Activated naive CD8-positive, alpha-beta T cell treated with anti-CD3 and anti-CD28 coated beads, Interleukin-2, amount 10 ng/mL, durations not matched to agents 7 days and 5 days (primary cell): ENCODE data around the gene HJURP. TPM values are rescaled to one million over a fixed set of nuclear protein-coding genes. Genes with fewer than 3 reads are reported as not detected.

Experiments used
- ATAC-seq: fragments of 150-1000 bp; cut with Tn5 transposase; one replicate; pipeline ENCODE4 v1.10.0; 2021; ENCODE audit warnings: low read depth, moderate library complexity
- POLR2A ChIA-PET: fragments of 350-600 bp; sonication (Branson Sonifier 250); formaldehyde crosslinking; loops from one replicate; lab custom pipeline; 2021; ENCODE audit warnings: antibody characterized with exemption; lab: Charles Lee
- DNase-seq: peaks from one replicate; pipeline ENCODE4 v3.0.0; 2021
- H3K27ac Mint-ChIP-seq: one replicate; pipeline ENCODE4 v1.8.0; 2022; ENCODE audit warnings: mild to moderate bottlenecking, mixed read lengths
- H3K27me3 Mint-ChIP-seq: one replicate; pipeline ENCODE4 v1.8.0; 2022; ENCODE audit warnings: mild to moderate bottlenecking, moderate library complexity, mixed read lengths
- H3K36me3 Mint-ChIP-seq: one replicate; pipeline ENCODE4 v1.8.0; 2021; ENCODE audit warnings: mild to moderate bottlenecking, mixed read lengths
- H3K4me1 Mint-ChIP-seq: one replicate; pipeline ENCODE4 v1.8.0; 2021; ENCODE audit warnings: mixed read lengths
- H3K4me3 Mint-ChIP-seq: one replicate; pipeline ENCODE4 v1.8.0; 2022; ENCODE audit warnings: mild to moderate bottlenecking, moderate library complexity, mixed read lengths
- H3K9me3 Mint-ChIP-seq: one replicate; pipeline ENCODE4 v1.8.0; 2021; ENCODE audit warnings: mixed read lengths
- total RNA-seq, 2 experiments: library from RNA; stranded (reverse); gene quantifications; one replicate each; pipeline ENCODE4 v1.2.3, GENCODE V29; 2021

Gene HJURP
- total RNA-seq, 2 experiments from 2014 or later, result 100 to 109 TPM

DNA sequence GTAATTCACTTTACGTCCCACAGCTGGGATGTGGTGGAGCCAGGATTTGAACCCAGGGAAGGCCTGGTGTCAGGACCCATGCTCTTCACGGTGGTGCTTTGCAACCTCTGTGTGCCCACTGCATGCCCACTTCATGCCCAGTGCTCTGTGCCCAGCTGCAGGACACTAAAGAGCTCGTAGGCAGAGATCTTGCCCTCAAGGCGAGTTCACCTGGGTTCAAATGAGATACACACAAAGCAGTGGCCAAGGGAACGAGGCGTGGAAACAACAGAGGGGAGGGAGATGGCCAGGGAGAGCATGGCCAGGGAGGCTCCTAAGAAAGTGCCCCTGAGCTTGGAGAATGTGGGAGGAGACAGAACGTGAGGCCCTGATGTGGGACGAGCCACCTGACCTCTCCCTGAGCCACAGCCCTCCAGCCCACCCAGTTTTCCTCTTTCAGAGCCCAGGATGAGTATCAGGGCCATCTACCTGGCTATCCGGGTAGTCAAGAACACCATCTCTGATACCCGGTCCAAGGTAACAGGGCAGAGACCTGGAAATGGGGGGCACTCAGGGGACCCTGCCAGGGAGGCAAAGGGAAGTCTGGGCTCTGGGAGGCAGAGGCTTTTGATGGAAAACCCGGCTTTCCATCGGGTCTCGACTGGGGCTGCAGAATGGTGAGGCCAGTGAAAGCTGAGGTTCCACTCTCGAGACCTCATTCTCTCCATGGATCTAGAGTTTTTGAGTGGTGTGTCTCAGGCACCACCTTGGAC, 55.8 kb downstream of the HJURP start:
- ATAC-seq (no peak), DNase-seq (no peak)
- Mint-ChIP-seq H3K9me3 (no peaks in the 10 kb centered on the region), H3K27me3 (peaks cover 12% of the 10 kb centered on the region), H3K4me3 (no peak overlapping the region), H3K36me3 (no peaks in the 10 kb centered on the region), H3K27ac (no peak overlapping the region), H3K4me1 (peaks cover 7% of the 10 kb centered on the region)
- POLR2A ChIA-PET, result no interaction called here

DNA sequence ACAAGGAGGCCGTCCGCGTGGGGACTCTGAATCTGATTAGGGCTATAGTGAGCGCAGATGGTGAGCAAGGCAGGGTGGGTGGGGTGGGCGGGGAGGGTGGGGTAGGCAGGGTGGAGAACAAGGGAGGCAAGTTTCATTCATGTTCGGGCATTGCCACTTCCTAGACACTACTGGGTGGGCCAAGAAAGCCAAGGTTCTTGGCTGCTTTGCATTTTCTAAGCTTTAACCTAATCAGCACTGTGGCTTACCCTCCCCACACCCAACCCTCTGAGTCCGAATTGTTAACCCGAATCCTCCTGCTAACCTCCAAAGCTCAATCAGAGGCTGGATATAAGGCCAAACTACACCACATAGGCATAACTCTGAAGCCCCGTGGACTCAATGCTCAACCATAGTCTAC, 58.1 kb downstream of the HJURP start:
- H3K27ac Mint-ChIP-seq, result no peak overlapping the region

DNA sequence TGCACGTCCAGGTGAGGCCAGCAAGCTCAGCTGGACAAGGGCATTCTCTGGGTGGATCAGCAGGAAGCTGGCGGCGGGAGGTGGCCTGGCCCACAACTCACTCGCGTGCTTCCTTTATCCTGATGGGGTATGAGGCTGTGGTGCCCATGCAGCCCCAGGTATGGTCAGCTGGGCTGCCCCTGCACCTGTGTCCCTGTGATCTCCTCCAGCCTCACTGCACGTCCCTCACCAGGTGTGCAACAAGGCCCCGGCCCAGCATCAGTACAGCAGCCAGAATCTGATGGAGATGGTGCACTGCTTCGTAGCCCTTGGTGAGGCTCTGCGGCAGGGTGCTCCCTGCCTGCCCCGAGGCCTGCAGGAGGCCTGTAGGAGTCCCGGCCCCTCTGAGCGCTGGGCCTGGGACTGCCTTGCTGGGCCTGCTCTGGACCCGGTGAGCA, 58.6 kb downstream of the HJURP start:
- POLR2A ChIA-PET, result no interaction called here
- no peak for DNase-seq

More for the DNA sequence above, 58.1 kb downstream of the HJURP start:
- no peaks in the 10 kb centered on the region for H3K36me3 Mint-ChIP-seq
- ATAC-seq, result no peak
- no peak for DNase-seq
- peaks cover 9% of the 10 kb centered on the region for H3K27me3 Mint-ChIP-seq
- H3K9me3 Mint-ChIP-seq, result no peaks in the 10 kb centered on the region
- H3K4me3 Mint-ChIP-seq, result no peak overlapping the region
- H3K4me1 Mint-ChIP-seq, result peaks cover 6% of the 10 kb centered on the region
- POLR2A ChIA-PET, result no interaction called here

DNA sequence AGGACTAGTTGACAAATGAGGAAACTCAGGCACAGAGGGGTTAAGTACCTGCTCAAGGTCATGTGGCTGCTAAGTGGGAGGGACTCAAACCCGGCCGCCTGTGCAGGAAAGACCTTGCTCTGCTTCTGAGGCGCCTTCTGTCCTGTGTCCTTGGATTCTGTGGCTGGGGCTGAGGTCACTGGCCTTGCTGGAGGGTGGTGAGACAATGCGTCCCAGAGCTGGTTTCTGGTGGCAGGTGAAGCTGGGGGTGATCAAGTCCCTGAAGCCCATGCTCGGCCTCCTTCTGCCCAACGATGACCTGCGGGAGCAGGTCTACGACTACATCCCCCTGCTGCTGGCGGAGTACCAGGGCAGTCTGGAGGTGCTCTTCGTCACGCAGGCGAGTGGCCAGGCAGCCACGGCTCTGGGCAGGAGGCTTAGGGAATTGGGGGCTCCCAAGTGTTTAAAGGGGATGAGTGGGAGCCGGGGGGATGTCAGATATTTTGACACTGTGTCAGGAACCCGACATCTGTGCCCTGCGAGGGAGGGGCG, 60.1 kb downstream of the HJURP start:
- Mint-ChIP-seq H3K4me1 (no peaks in the 10 kb centered on the region), H3K36me3 (no peaks in the 10 kb centered on the region), H3K9me3 (no peaks in the 10 kb centered on the region), H3K27me3 (peaks cover 9% of the 10 kb centered on the region), H3K27ac (no peak overlapping the region), H3K4me3 (no peak overlapping the region)
- DNase-seq (no peak), ATAC-seq (no peak)
- POLR2A ChIA-PET, result no interaction called here

More for the DNA sequence above, 58.6 kb downstream of the HJURP start:
- no peaks in the 10 kb centered on the region for H3K36me3 Mint-ChIP-seq
- H3K4me3 Mint-ChIP-seq, result no peak overlapping the region
- no peaks in the 10 kb centered on the region for H3K9me3 Mint-ChIP-seq
- H3K27ac Mint-ChIP-seq, result no peak overlapping the region
- peaks cover 9% of the 10 kb centered on the region for H3K27me3 Mint-ChIP-seq
- H3K4me1 Mint-ChIP-seq, result peaks cover 4% of the 10 kb centered on the region
- no peak for ATAC-seq

DNA sequence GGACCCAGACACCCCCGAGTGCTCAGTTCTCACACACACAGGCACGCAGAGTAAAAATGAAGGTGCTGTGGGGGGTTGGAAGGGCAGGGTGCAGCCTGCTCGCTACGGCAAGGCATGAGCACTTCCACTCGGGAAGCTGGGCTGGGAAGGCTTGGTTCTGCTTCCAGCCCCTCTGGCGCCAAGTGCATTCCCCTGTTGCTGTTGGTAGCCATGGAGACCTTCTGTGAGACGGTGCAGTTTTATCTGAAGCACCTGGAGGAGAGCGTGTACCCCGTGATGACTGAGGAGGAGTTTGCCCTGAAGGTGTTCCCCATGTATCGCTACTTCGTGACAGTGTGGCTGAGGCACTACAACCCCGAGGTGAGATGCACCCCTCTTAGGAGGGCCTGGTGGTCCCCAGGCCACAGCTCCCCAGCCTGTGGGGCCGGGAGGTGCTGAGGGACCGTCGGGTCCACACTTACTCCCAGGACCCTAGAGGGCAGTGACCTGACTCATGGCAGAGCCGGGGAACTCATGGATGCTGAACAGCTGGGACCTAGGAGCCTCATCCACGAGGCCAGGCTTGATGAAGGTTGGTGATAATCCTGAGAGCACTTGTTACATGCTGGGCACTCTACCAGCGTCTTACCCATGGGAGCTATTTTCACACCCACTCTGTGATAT, 60.7 kb downstream of the HJURP start:
- POLR2A ChIA-PET, result no interaction called here
- H3K4me1 Mint-ChIP-seq, result no peaks in the 10 kb centered on the region
- DNase-seq (no peak), ATAC-seq (no peak)
- no peak overlapping the region for H3K4me3 Mint-ChIP-seq
- H3K9me3 Mint-ChIP-seq, result no peaks in the 10 kb centered on the region
- H3K27me3 Mint-ChIP-seq, result peaks cover 7% of the 10 kb centered on the region
- H3K36me3 Mint-ChIP-seq, result no peaks in the 10 kb centered on the region
- no peak overlapping the region for H3K27ac Mint-ChIP-seq

DNA sequence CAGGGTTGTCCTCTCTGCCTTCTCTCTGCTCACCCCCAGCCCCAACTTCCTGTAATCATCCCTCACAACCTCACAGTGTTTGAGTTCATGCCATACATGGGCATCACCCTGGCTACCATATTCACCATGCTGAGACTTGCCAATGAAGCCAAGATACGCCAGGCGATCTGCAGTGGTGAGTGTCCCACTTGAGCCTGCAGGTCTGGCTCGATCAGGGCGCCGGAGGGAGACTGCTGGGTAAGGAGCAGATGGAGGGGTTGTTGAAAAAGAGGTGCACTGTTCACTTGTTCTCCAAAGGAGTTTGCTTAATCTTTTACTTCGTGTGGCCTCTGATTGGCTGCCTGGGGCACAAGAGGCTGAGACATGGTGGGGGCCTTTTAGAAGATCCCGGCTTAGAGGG, 61.6 kb downstream of the HJURP start:
- POLR2A ChIA-PET, result no interaction called here
- no peaks in the 10 kb centered on the region for H3K36me3 Mint-ChIP-seq
- no peaks in the 10 kb centered on the region for H3K9me3 Mint-ChIP-seq
- H3K4me1 Mint-ChIP-seq, result no peaks in the 10 kb centered on the region
- no peak overlapping the region for H3K4me3 Mint-ChIP-seq
- H3K27me3 Mint-ChIP-seq, result peaks cover 2% of the 10 kb centered on the region
- no peak for ATAC-seq
- DNase-seq, result no peak
- no peak overlapping the region for H3K27ac Mint-ChIP-seq

DNA sequence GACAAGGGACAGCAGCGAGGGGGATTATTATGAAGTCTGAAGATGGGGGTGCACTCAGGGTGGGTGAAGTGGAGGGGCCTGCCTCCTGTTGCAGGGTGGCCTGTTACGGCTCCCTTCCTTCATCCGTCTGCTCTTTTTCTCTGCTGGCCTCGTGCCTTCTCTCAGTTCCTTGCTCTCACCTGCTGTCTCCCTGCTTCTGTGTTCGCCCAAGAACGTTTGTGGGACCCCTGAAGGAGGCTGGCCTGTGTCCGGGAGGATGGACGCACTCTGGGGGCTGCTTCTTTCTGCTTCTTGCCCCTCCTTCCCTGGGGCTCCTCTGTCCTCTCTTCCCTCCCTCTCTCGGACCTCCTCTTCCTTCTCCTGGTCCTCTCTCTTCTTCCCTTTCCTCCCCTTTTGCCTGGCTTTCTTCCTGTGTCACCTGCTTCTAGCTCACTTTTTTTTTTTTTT, 62.4 kb downstream of the HJURP start:
- POLR2A ChIA-PET, result no interaction called here
- no peaks in the 10 kb centered on the region for H3K4me1 Mint-ChIP-seq
- no peak overlapping the region for H3K27ac Mint-ChIP-seq
- no peaks in the 10 kb centered on the region for H3K36me3 Mint-ChIP-seq
- no peaks in the 10 kb centered on the region for H3K9me3 Mint-ChIP-seq
- DNase-seq (no peak), ATAC-seq (no peak)
- H3K27me3 Mint-ChIP-seq, result no peaks in the 10 kb centered on the region
- H3K4me3 Mint-ChIP-seq, result no peak overlapping the region

DNA sequence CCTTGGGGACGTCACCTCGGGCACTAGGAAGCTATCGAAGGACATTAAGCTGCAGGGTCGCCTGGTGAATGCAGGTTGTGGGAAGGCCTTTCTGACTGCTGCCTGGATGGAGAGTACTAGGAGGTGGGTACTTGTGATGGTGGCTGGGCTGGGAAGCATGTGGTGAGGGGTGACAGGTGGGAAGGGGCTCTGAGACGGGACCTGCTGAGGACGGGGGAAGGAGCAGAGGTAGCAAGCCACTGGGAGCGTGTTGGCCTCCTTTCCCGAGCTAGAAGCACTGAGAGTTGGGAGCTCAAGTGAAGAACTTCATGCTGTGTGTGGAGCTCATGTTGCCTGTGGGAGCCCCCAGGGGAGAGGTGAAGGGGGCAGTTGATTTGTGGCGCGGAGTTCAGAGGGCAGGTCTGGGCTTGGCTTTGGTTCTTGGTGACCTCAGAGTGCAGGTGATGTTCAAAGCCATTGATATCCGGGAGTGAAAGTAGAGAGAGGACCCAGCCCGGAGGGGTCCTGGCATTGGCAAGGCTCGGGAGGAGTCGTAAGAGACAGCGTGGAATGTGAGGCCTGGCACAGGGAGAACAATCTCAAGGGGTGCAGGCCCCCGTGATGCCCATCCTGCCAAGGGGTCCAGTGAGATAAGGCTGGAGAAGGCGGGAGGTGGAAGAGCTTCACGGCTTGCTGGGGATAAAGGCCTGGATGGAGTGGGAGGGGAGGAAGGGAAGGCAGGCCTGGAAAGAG, 63.0 kb downstream of the HJURP start:
- Mint-ChIP-seq H3K9me3 (peaks cover 2% of the 10 kb centered on the region), H3K4me1 (no peaks in the 10 kb centered on the region), H3K27me3 (peaks cover under 1% of the 10 kb centered on the region), H3K27ac (no peak overlapping the region), H3K4me3 (no peak overlapping the region), H3K36me3 (no peaks in the 10 kb centered on the region)
- POLR2A ChIA-PET, result no interaction called here
- DNase-seq (no peak), ATAC-seq (no peak)

DNA sequence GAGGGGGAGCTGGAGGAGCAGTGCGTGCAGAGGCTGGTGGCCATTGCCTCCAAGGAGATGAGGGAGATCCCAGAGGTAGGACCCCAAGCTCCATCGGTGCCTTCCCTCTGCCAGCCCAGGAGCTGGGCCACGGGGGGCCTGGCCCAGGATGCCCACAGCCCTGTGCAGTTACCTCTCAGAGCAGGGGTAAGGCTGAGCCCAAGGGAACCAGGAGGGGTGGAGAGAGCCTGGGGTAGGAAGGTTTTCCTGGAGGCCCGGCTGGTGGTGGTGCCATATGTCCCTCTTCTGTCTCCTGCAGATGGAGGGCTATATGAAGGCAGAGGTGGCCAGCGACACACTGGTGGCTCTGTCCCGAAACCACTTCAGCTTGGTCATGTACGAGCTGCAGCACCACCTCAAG, 64.8 kb downstream of the HJURP start:
- Mint-ChIP-seq H3K27me3 (peaks cover 4% of the 10 kb centered on the region), H3K4me3 (no peak overlapping the region), H3K36me3 (no peaks in the 10 kb centered on the region), H3K4me1 (no peaks in the 10 kb centered on the region), H3K27ac (no peak overlapping the region), H3K9me3 (peaks cover 4% of the 10 kb centered on the region)
- DNase-seq, result no peak
- no peak for ATAC-seq
- POLR2A ChIA-PET, result no interaction called here

Other genes starting within 250 kb of the HJURP start
- gene UGT1A8, start 236.9 kb downstream of the HJURP start, total RNA-seq, result not detected
- not detected for gene UGT1A10, start 218.1 kb downstream of the HJURP start, total RNA-seq
- not detected for gene UGT1A9, start 182.6 kb downstream of the HJURP start, total RNA-seq
- not detected for gene UGT1A7, start 172.6 kb downstream of the HJURP start, total RNA-seq
- gene UGT1A6, start 161.6 kb downstream of the HJURP start, total RNA-seq, result not detected
- not detected for gene UGT1A5, start 141.6 kb downstream of the HJURP start, total RNA-seq
- not detected for gene UGT1A4, start 135.8 kb downstream of the HJURP start, total RNA-seq
- gene UGT1A3, start 125.5 kb downstream of the HJURP start, total RNA-seq, result not detected
- gene UGT1A1, start 94.3 kb downstream of the HJURP start, total RNA-seq, result not detected
- gene MROH2A, start 76.2 kb downstream of the HJURP start, total RNA-seq, result not detected
- gene TRPM8, start 62.8 kb upstream of the HJURP start, total RNA-seq, result not detected
- gene SPP2, start 196.2 kb upstream of the HJURP start, total RNA-seq, result not detected